Measurements from ENCODE around the gene FPGS.

Gene FPGS

GRCh38 chr9:127853312-127854183, 50.9 kb downstream of the FPGS start:
- H3K4me2 ChIP-seq (ENCODE audit: low read length) = no peak overlapping the region
- no peaks in the 10 kb centered on the region for H3F3A ChIP-seq (ENCODE audit: control insufficient read depth, insufficient read depth)
- no peaks in the 10 kb centered on the region for H3K9me2 ChIP-seq (replicated peaks; ENCODE audit: control insufficient read depth, low read length)
- H3K27ac ChIP-seq (ENCODE audit: low read depth, low read length) = no peak overlapping the region
- H3K4me3 ChIP-seq (ENCODE audit: low read length) = no peak overlapping the region
- TF ChIP-seq EZH2phosphoT487 (IDR thresholded peaks at IDR 0.05; ENCODE audit: borderline replicate concordance, low read length) (no peak), CTCF (IDR thresholded peaks at IDR 0.05; ENCODE audit: low read depth, low read length, poor library complexity, severe bottlenecking) (no peak)
- no peaks in the 10 kb centered on the region for H4K20me1 ChIP-seq (ENCODE audit: control insufficient read depth, insufficient read depth, low read depth, low read length)
- H3K79me2 ChIP-seq (ENCODE audit: control insufficient read depth, low read length) = no peaks in the 10 kb centered on the region
- H3K27me3 ChIP-seq (ENCODE audit: control insufficient read depth, low read length) = peaks cover 6% of the 10 kb centered on the region; the same call in 1 of the 2 replicates
- no peaks in the 10 kb centered on the region; the same call in 1 of the 2 replicates for H3K4me1 ChIP-seq (ENCODE audit: control insufficient read depth, low read length)
- no peaks in the 10 kb centered on the region for H3K36me3 ChIP-seq (ENCODE audit: control insufficient read depth, low read length)
- peaks cover 12% of the 10 kb centered on the region for H3K9me3 ChIP-seq (ENCODE audit: control insufficient read depth, insufficient read depth, low read length)

GRCh38 chr9:127854184-127854806, 51.6 kb downstream of the FPGS start, which contains the start of gene ENG:
Gene ENG (minus strand): TSS chr9:127854658. CDS start chr9:127854355, 303 bp downstream.
- no peak within 1 kb of the TSS for H3K4me3 ChIP-seq (ENCODE audit: low read length)
- H3K4me2 ChIP-seq (ENCODE audit: low read length) = no peak within 1 kb of the TSS
- no peaks in the 10 kb centered on the region; the same call in 1 of the 2 replicates for H3K4me1 ChIP-seq (ENCODE audit: control insufficient read depth, low read length)
- no peak within 1 kb of the TSS for H3K27ac ChIP-seq (ENCODE audit: low read depth, low read length)
- no peaks in the 10 kb centered on the region for H3K36me3 ChIP-seq (ENCODE audit: control insufficient read depth, low read length)
- H3K79me2 ChIP-seq (ENCODE audit: control insufficient read depth, low read length) = no peaks in the 10 kb centered on the region
- peaks cover 7% of the 10 kb centered on the region for H3K9me3 ChIP-seq (ENCODE audit: control insufficient read depth, insufficient read depth, low read length)
- H3K9me2 ChIP-seq (replicated peaks; ENCODE audit: control insufficient read depth, low read length) = no peaks in the 10 kb centered on the region
- no peak for TF ChIP-seq EZH2phosphoT487 (IDR thresholded peaks at IDR 0.05; ENCODE audit: borderline replicate concordance, low read length)
- no peak for TF ChIP-seq CTCF (IDR thresholded peaks at IDR 0.05; ENCODE audit: low read depth, low read length, poor library complexity, severe bottlenecking)
- no peaks in the 10 kb centered on the region for H4K20me1 ChIP-seq (ENCODE audit: control insufficient read depth, insufficient read depth, low read depth, low read length)
- peaks cover 6% of the 10 kb centered on the region; the same call in 1 of the 2 replicates for H3K27me3 ChIP-seq (ENCODE audit: control insufficient read depth, low read length)
- H3F3A ChIP-seq (ENCODE audit: control insufficient read depth, insufficient read depth) = no peaks in the 10 kb centered on the region

GRCh38 chr9:127854960-127855359, 52.3 kb downstream of the FPGS start:
- Histone ChIP-seq H3K4me3 (ENCODE audit: low read length) (no peak overlapping the region), H3K4me1 (ENCODE audit: control insufficient read depth, low read length) (no peaks in the 10 kb centered on the region; the same call in 1 of the 2 replicates), H4K20me1 (ENCODE audit: control insufficient read depth, insufficient read depth, low read depth, low read length) (no peaks in the 10 kb centered on the region), H3K9me2 (replicated peaks; ENCODE audit: control insufficient read depth, low read length) (no peaks in the 10 kb centered on the region), H3F3A (ENCODE audit: control insufficient read depth, insufficient read depth) (no peaks in the 10 kb centered on the region), H3K79me2 (ENCODE audit: control insufficient read depth, low read length) (no peaks in the 10 kb centered on the region), H3K9me3 (ENCODE audit: control insufficient read depth, insufficient read depth, low read length) (peaks cover under 1% of the 10 kb centered on the region; the same call in 1 of the 2 replicates), H3K27ac (ENCODE audit: low read depth, low read length) (no peak overlapping the region), H3K4me2 (ENCODE audit: low read length) (no peak overlapping the region), H3K36me3 (ENCODE audit: control insufficient read depth, low read length) (no peaks in the 10 kb centered on the region), H3K27me3 (ENCODE audit: control insufficient read depth, low read length) (peaks cover 6% of the 10 kb centered on the region; the same call in 1 of the 2 replicates)
- no peak for TF ChIP-seq EZH2phosphoT487 (IDR thresholded peaks at IDR 0.05; ENCODE audit: borderline replicate concordance, low read length)
- no peak for TF ChIP-seq CTCF (IDR thresholded peaks at IDR 0.05; ENCODE audit: low read depth, low read length, poor library complexity, severe bottlenecking)

Measured in DOHH2 (cell line).